Memory B cell (primary cell): ENCODE data around the gene DENND1A.
"Not testable (repeated sequence)": the region's sequence is repeated elsewhere in the genome, so short reads cannot be mapped to it uniquely, and the experiment has no call there.

Source experiments
- ATAC-seq: fragments of 150-1000 bp; cut with Tn5 transposase; 2 replicates; pipeline ENCODE4 v1.10.0; 2021; ENCODE audit warnings: low read depth, mild to moderate bottlenecking, moderate library complexity
- DNase-seq, 2 donors: peaks; one replicate each; pipeline ENCODE4 v3.0.0; 2022; ENCODE audit warnings: low spot score in 2 of 2
- H3K27ac Mint-ChIP-seq: one replicate; pipeline ENCODE4 v1.8.0; 2022; ENCODE audit warnings: mild to moderate bottlenecking, moderate library complexity, mixed read lengths
- H3K27me3 Mint-ChIP-seq: one replicate; pipeline ENCODE4 v1.8.0; 2022; ENCODE audit warnings: mixed read lengths
- H3K36me3 Mint-ChIP-seq: one replicate; pipeline ENCODE4 v1.8.0; 2022; ENCODE audit warnings: mild to moderate bottlenecking, mixed read lengths
- H3K4me1 Mint-ChIP-seq: one replicate; pipeline ENCODE4 v1.8.0; 2022; ENCODE audit warnings: mixed read lengths
- H3K4me3 Mint-ChIP-seq: one replicate; pipeline ENCODE4 v1.8.0; 2022; ENCODE audit warnings: mild to moderate bottlenecking, moderate library complexity, mixed read lengths
- H3K9me3 Mint-ChIP-seq: one replicate; pipeline ENCODE4 v1.8.0; 2022; ENCODE audit warnings: mixed read lengths

DENND1A gene

GRCh38 chr9:123728571-123728970 is 201.4 kb downstream of the DENND1A start:
- not testable (repeated sequence) for DNase-seq, H3K27me3 Mint-ChIP-seq, H3K4me1 Mint-ChIP-seq, H3K9me3 Mint-ChIP-seq, H3K4me3 Mint-ChIP-seq, ATAC-seq, H3K27ac Mint-ChIP-seq
- peaks cover 31% of the 10 kb centered on the region for H3K36me3 Mint-ChIP-seq

GRCh38 chr9:123727332-123727731 is 202.6 kb downstream of the DENND1A start:
- Mint-ChIP-seq H3K27me3 (no peaks in the 10 kb centered on the region), H3K9me3 (peaks cover 7% of the 10 kb centered on the region), H3K27ac (no peak overlapping the region), H3K4me1 (peaks cover 2% of the 10 kb centered on the region), H3K36me3 (peaks cover 33% of the 10 kb centered on the region), H3K4me3 (no peak overlapping the region)
- no peak for DNase-seq
- ATAC-seq = no peak

- no peaks in the 10 kb centered on the region for H3K27me3 Mint-ChIP-seq
- ATAC-seq (no peak), DNase-seq (no peak)
- no peak overlapping the region for H3K27ac Mint-ChIP-seq
- H3K4me3 Mint-ChIP-seq = no peak overlapping the region
- peaks cover 4% of the 10 kb centered on the region for H3K4me1 Mint-ChIP-seq
- peaks cover 39% of the 10 kb centered on the region for H3K36me3 Mint-ChIP-seq
- peaks cover 13% of the 10 kb centered on the region for H3K9me3 Mint-ChIP-seq
These were observed 204.5 kb downstream of the DENND1A start for GRCh38 chr9:123725389-123725788.

- Mint-ChIP-seq H3K36me3 (peaks cover 31% of the 10 kb centered on the region), H3K27me3 (no peaks in the 10 kb centered on the region), H3K27ac (no peak overlapping the region), H3K4me1 (peaks cover 4% of the 10 kb centered on the region), H3K9me3 (peaks cover 12% of the 10 kb centered on the region), H3K4me3 (no peak overlapping the region)
- DNase-seq (no peak), ATAC-seq (no peak)
These were observed 205.6 kb downstream of the DENND1A start for GRCh38 chr9:123724211-123724796.

GRCh38 chr9:123723135-123723875 is 206.6 kb downstream of the DENND1A start:
- peaks cover 4% of the 10 kb centered on the region for H3K4me1 Mint-ChIP-seq
- H3K4me3 Mint-ChIP-seq = no peak overlapping the region
- ATAC-seq = no peak
- DNase-seq = no peak
- H3K27ac Mint-ChIP-seq = no peak overlapping the region
- H3K27me3 Mint-ChIP-seq = no peaks in the 10 kb centered on the region
- peaks cover 30% of the 10 kb centered on the region for H3K36me3 Mint-ChIP-seq
- peaks cover 12% of the 10 kb centered on the region for H3K9me3 Mint-ChIP-seq

GRCh38 chr9:123722378-123722777 is 207.5 kb downstream of the DENND1A start:
- H3K4me1 Mint-ChIP-seq = peaks cover 8% of the 10 kb centered on the region

GRCh38 chr9:123718188-123718587 is 211.7 kb downstream of the DENND1A start:
- no peak overlapping the region for H3K27ac Mint-ChIP-seq

More at GRCh38 chr9:123722378-123722777, 207.5 kb downstream of the DENND1A start:
- H3K9me3 Mint-ChIP-seq = peaks cover 12% of the 10 kb centered on the region
- no peak overlapping the region for H3K27ac Mint-ChIP-seq
- ATAC-seq (no peak), DNase-seq (no peak)
- H3K4me3 Mint-ChIP-seq = no peak overlapping the region
- no peaks in the 10 kb centered on the region for H3K27me3 Mint-ChIP-seq
- peaks cover 28% of the 10 kb centered on the region for H3K36me3 Mint-ChIP-seq

GRCh38 chr9:123717581-123718175 is 212.2 kb downstream of the DENND1A start:
- no peak overlapping the region for H3K4me3 Mint-ChIP-seq
- DNase-seq (no peak), ATAC-seq (no peak)
- no peak overlapping the region for H3K27ac Mint-ChIP-seq
- H3K4me1 Mint-ChIP-seq = peaks cover 19% of the 10 kb centered on the region
- H3K36me3 Mint-ChIP-seq = peaks cover 18% of the 10 kb centered on the region
- H3K27me3 Mint-ChIP-seq = no peaks in the 10 kb centered on the region
- H3K9me3 Mint-ChIP-seq = peaks cover 8% of the 10 kb centered on the region

More at GRCh38 chr9:123718188-123718587, 211.7 kb downstream of the DENND1A start:
- ATAC-seq (no peak), DNase-seq (no peak)
- peaks cover 8% of the 10 kb centered on the region for H3K9me3 Mint-ChIP-seq
- H3K36me3 Mint-ChIP-seq = peaks cover 16% of the 10 kb centered on the region
- no peak overlapping the region for H3K4me3 Mint-ChIP-seq
- H3K4me1 Mint-ChIP-seq = peaks cover 19% of the 10 kb centered on the region
- H3K27me3 Mint-ChIP-seq = no peaks in the 10 kb centered on the region

- peaks cover 15% of the 10 kb centered on the region for H3K36me3 Mint-ChIP-seq
- H3K4me3 Mint-ChIP-seq = no peak overlapping the region
- H3K27ac Mint-ChIP-seq = no peak overlapping the region
- peaks cover 23% of the 10 kb centered on the region for H3K4me1 Mint-ChIP-seq
- peak; percentile 60 for ATAC-seq
- H3K27me3 Mint-ChIP-seq = no peaks in the 10 kb centered on the region
- peaks cover 3% of the 10 kb centered on the region for H3K9me3 Mint-ChIP-seq
- no peak for DNase-seq
These were observed 213.5 kb downstream of the DENND1A start for GRCh38 chr9:123716339-123716945.

- ATAC-seq = no peak
- H3K4me3 Mint-ChIP-seq = no peak overlapping the region
- peaks cover 8% of the 10 kb centered on the region for H3K36me3 Mint-ChIP-seq
- DNase-seq = no peak
- H3K27me3 Mint-ChIP-seq = no peaks in the 10 kb centered on the region
- H3K27ac Mint-ChIP-seq = no peak overlapping the region
- peaks cover 19% of the 10 kb centered on the region for H3K4me1 Mint-ChIP-seq
- no peaks in the 10 kb centered on the region for H3K9me3 Mint-ChIP-seq
These were observed 214.7 kb downstream of the DENND1A start for GRCh38 chr9:123715258-123715657.

- Mint-ChIP-seq H3K9me3 (no peaks in the 10 kb centered on the region), H3K4me1 (peaks cover 24% of the 10 kb centered on the region), H3K36me3 (peaks cover 5% of the 10 kb centered on the region), H3K4me3 (no peak overlapping the region), H3K27ac (no peak overlapping the region), H3K27me3 (no peaks in the 10 kb centered on the region)
- DNase-seq (no peak), ATAC-seq (no peak)
These were observed 216.6 kb downstream of the DENND1A start for GRCh38 chr9:123713282-123713681.

- H3K9me3 Mint-ChIP-seq = no peaks in the 10 kb centered on the region
- no peak for ATAC-seq
- H3K27me3 Mint-ChIP-seq = no peaks in the 10 kb centered on the region
- no peak overlapping the region for H3K27ac Mint-ChIP-seq
- peaks cover 5% of the 10 kb centered on the region for H3K36me3 Mint-ChIP-seq
- no peak for DNase-seq
- H3K4me3 Mint-ChIP-seq = no peak overlapping the region
- peaks cover 20% of the 10 kb centered on the region for H3K4me1 Mint-ChIP-seq
These were observed 217.5 kb downstream of the DENND1A start for GRCh38 chr9:123712399-123712798.

- ATAC-seq (no peak), DNase-seq (no peak)
- Mint-ChIP-seq H3K36me3 (peaks cover 14% of the 10 kb centered on the region), H3K27ac (no peak overlapping the region), H3K4me3 (no peak overlapping the region), H3K27me3 (no peaks in the 10 kb centered on the region), H3K4me1 (peaks cover 9% of the 10 kb centered on the region), H3K9me3 (peaks cover 1% of the 10 kb centered on the region)
These were observed 219.6 kb downstream of the DENND1A start for GRCh38 chr9:123710299-123710698.

GRCh38 chr9:123702483-123702882 is 227.4 kb downstream of the DENND1A start:
- Mint-ChIP-seq H3K27me3 (no peaks in the 10 kb centered on the region), H3K4me1 (peaks cover 9% of the 10 kb centered on the region), H3K4me3 (no peak overlapping the region), H3K27ac (no peak overlapping the region), H3K36me3 (peaks cover 32% of the 10 kb centered on the region), H3K9me3 (peaks cover 19% of the 10 kb centered on the region)
- no peak for DNase-seq
- no peak for ATAC-seq
